GM18520 (cell line): ENCODE data around the gene STK17B.
A peak's percentile ranks its signal among the peaks of the same experiment; 100 is the strongest.
"Not testable (repeated sequence)": the region's sequence is repeated elsewhere in the genome, so short reads cannot be mapped to it uniquely, and the experiment has no call there.

Source experiments
- ATAC-seq: cut with Tn5 transposase; IDR thresholded peaks from one replicate; pipeline ENCODE4 v1.9.1; 2021; ENCODE audit not compliant: unreplicated experiment

STK17B gene

DNA sequence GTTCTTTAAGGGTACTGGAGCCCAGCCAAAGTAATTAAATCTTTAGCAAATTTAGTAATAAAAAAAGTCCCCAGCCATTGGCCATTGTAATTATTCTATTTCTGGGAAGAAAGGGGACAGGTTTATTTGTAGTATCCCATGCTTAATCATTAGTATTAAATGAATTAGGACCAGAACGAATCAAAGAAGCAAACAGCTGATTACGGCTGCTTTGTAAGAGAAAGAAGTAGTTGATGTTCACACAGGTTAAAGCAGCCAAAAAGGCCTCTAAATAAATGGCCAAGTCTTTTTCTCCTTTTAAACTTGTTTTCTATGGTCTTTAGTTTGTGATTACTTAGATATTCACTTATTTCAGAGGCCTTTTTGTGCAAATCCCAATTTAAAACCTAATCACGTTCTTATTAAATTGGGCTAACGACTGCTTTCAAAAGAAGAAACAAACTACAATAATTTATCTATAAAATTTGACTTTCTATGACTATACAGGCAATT is 54.1 kb downstream of the STK17B start:
- ATAC-seq = no peak

DNA sequence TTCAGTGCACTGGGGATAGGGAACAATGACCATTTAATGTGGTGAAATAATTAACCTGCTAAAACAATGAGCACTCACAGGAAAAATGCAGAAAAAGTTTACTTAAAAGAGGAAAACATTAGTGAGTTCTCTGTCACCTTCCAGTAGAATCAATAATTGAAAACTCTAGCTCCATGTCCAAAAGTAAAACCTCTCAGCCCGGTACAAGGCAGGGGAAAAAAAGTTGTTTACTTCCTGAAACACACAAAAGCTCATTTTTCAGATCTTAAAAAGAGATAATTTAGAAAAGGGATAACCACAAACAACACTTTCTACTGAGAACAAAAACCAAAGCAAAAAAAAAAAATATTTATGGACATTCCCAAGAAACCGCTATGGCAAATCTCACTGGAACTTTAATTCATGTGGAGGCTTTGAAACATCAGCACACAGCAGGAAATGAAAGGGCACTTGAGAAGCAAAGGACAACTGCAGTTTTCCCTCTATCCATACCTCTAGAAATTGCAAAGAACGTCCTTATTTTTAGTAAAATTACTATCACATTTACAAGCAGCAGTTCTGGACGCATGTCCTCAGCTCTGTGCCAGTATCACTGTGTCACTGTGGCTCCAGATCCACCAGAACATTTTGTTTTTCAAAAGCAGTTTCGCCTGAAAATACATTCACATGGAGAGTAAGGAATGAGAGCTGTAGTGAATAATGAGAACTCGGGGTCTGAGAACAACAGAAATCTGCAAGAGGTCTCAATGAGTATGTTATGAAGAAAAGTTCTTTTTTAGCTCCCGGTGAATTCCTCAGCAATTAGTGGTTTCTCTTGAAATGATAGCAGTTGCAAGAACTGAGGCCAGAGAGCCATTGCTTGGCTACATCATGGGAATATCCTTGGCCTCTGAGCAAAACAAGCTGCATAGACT is 58.1 kb downstream of the STK17B start:
- no peak for ATAC-seq

DNA sequence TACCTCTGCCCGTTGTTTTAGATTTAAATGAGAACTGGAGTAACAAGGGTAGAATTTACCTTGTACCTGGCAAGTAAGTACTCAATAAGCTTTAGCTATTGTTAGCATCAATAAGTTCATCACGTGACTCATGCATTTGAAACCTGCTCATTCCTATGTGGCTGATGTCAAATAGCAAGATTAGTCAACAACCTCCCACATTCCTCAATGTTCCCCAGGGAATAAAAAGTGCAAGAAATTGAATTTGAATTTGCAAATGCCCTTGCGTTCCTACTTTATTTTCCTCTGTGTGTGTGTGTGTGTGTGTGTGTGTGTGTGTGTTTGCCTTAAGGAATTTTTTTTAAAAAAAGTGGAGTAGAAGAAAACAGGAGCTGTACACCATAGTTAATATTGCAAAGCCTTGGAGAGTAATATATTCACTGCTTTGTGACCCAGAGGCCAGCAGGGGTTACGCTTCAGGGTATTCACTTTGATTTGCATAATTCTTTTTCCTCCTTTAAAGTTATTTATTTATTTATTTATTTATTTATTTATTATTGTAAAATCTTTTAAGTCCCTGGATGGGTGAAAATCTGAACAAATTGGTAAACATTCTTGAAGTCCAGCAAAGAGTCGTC is 58.9 kb downstream of the STK17B start:
- ATAC-seq = no peak

DNA sequence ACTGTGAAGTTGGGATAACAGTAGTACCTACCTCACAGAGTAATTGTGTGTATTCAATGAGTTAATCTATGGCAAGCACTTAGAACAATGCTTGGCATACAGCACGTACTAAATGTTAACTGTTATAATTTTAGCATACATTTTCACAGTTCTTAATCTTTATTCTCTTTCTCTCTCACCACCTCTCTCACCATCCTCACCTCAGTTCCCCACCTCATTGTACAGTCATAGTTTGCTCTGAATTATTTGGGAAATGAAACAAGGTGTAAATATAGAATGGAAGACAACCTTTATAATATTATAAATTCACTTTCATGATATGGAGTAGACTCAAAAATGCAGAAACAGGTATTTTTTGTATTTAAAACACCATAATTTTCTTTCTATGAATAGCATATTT is 62.8 kb downstream of the STK17B start:
- ATAC-seq = no peak

DNA sequence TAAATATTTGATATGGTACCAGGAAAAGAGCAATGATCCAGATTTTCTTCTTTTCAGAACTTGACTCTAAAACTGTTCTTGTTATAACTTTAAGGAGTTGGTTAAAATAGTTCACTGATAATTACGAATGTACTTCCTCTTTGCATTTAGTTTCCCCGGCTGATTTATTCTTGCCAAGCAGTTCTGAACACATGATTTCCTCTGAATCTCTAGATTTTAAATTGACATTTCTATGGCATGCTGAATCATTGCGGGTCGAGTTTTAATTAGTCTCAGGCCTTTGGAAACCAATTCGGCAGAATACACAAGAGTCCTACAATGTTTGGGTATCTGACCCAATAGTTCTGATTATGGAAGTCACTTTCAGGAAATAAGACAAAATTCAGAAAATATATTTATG is 65.4 kb downstream of the STK17B start:
- ATAC-seq = no peak

DNA sequence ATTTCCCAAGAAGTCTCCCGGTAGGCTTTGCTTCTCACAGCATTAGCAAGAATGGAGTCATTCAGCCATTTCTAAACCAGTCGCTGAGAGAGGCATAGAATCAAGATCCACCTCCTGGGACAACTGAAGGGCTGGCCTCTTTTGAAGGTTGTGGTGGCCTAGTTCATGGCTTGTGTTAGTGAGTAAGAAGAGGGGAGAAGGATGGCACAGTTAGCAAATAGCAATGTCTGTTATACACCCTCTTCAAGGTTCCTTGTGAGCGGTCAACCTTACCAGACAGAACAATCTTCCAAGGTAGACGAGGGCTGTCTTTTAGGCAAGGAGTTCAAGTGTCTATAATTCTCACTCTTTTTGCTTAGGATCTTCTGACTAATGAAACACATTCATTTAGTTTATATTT is 67.3 kb downstream of the STK17B start:
- no peak for ATAC-seq

DNA sequence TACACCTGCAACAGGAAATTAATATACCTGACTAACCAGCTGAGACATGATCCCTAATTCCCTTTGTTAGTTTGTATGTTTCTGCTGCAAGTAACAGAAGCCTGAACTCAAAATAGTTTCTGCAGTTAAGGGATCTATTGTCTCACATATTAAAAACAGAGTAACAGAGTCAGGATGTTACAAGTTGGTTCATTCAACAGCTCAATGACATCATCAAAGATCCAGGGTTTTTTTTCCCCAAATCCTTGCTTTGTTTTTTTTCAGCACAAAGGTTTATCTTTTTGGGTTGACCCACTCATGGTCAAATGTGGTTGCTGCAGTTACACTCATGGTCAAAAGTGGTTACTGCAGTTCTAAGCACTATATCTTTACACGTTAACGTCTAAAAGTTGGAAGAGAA is 67.8 kb downstream of the STK17B start:
- no peak for ATAC-seq

DNA sequence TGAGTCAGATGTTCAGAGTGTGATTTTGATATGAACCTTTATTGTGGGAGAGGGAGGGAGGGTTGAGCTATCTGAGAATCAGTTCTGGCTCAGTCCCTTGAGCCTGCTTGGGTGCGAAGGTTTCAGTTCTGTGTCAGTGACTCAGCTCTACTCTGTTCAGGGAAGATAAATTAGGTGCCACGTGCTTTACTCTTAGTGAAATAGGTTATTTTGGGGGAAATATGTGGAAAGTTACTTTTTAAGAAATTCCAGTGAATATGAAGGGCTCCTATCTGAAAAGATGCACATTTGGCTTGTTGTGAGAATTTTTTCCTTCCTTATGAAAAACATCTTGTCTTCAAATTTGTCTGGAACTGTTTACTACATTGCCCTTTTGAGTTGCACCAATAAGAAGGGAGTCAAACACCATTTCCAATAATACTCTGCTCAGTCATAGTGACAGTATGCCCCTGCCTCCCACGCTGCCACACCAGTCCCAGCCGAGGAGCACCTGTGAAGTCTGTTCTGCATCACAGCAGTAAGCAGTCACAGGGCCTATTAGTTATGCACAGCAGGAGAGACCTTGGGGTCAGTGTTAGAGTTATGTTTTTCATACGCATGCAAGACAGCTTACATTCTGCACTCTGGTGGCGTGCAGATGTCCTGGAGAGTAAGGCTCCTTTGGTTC is 69.9 kb downstream of the STK17B start:
- peak; percentile 91 for ATAC-seq

DNA sequence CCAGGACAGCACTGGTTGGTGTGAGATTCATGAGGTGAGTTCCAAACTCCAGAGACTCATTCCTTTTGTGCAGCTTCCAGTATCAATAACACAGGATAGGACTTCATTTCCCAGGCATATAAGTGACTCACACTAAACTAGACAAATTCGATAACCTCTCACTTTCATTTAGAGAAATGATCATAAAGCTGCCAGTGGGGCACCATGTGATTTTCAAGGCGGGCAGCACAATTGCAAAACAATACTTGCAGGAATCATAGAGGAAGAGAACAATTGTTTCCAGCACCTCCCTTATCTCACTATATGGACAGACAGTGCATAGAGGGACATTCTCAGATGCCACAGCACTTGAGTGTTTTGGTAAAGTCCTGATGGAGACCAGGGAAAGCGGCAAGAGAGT is 71.5 kb downstream of the STK17B start:
- no peak for ATAC-seq

DNA sequence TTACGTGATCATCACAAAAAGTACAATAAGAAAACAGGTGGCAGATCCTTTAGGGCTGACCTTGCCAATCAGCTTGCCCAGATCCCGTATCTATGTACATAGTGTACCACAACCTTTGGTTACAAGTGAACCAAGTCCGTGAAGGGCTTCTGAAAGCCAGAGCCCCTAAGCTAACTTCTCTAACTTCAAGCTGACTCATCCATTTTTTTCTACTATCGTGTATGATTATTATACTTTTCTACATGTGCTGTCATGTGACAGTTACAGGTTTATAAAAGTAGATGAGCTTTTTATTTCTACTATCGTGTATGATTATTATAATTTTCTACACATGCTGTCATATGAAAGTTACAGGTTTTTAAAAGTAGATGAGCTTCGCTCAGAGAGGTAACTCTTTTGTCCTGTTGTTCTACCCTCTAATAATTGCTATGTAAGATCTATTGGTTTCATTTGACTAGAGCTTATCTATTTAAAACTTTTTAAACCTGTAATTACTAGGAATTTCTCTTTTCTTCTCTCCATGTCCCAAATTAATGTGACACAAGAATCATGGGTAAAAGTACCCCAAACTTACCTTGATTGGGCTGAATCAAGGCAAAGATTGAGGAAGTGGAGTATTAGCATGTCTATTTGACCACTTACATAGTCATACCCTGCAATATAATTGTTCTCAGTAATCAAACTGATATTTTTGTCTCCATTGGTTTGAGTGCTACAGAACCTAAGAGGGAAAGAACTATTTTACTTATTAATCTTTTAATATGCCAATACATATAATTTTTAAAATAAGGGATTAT is 73.3 kb downstream of the STK17B start:
- ATAC-seq = no peak

DNA sequence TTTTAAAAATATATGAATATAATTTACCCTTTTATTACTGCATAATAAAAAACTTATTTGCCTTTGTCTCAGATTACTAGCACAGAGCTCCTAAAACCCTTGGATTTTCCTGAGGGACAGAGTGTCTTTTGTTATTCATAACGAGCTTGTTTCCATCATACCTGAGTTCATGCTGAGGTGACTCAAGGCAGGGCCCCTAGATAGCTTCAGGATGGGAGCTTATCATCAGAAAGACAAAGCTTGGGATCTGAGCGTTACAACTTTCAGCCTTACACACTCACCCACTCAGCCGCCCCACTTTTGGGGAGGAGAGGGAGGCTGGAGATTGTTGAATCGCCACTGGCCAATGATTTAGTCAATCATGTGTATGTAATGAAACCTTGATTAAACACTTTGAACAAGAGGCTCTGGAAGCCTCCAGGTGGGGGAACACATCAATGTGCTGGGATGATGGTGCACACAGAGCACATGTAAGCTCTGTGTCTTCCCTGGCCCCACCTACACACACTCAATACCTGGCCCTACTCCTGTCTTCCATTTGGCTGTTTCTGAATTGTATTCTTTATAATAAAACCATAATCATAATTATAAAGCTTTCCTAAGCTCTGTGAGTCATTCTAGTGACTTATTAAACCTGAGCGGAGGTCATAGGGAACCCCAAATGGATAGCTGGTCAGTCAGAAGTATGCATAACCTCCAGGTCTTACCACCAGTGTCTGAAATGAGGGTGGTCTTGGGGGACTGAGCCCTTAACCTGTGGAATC is 74.2 kb downstream of the STK17B start:
- ATAC-seq = no peak

DNA sequence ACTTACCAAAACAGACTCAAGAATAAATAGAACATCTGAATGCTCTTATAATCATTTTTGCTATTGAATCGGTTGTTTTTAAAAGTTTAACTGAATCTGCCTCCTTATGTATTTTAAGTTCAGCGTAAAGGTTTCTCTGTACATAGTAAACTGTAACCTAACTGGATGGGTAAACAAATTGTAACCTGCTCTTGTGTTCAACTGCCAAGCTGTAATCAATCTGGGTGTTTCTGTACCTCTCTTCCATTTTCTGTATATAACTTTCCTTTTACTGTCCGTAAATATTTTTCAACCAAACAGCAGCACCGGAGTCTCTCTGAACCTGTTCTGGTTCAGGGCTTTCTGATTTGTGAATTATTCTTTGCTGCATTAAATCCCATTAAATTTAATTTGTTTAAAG is 75.1 kb downstream of the STK17B start:
- no peak for ATAC-seq

DNA sequence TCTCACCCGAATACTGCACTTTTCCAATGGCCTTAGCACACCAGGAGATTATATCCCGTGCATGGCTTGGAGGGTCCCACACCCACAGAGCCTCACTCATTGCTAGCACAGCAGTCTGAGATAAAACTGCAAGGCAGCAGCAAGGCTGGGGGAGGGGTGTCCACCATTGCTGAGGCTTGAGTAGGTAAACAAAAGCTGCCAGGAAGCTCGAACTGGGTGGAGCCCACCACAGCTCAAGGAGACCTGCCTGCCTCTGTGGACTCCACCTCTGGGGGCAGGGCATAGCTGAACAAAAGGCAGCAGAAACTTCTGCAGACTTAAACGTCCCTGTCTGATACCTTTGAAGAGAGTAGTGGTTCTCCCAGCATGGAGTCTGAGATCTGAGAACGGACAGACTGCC is 81.9 kb downstream of the STK17B start:
- not testable (repeated sequence) for ATAC-seq

DNA sequence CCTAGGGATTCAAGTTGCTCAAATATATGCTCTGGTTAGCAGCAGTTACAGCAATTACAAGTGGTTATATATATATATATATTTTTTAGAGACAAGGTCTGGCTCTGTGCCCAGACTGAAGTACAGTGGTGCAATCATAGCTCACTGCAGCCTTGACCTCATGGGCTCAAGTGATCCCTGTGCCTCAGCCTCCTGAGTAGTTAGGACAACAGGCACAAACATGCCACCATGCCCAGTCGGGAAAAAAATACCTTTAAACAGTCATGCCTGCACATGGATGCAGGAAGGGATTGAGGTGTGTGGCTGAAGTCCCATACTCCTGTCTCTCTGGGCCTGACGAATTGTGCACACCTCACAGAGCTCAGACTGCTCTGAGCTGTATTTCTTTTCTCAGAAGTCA is 83.2 kb downstream of the STK17B start:
- ATAC-seq = no peak

DNA sequence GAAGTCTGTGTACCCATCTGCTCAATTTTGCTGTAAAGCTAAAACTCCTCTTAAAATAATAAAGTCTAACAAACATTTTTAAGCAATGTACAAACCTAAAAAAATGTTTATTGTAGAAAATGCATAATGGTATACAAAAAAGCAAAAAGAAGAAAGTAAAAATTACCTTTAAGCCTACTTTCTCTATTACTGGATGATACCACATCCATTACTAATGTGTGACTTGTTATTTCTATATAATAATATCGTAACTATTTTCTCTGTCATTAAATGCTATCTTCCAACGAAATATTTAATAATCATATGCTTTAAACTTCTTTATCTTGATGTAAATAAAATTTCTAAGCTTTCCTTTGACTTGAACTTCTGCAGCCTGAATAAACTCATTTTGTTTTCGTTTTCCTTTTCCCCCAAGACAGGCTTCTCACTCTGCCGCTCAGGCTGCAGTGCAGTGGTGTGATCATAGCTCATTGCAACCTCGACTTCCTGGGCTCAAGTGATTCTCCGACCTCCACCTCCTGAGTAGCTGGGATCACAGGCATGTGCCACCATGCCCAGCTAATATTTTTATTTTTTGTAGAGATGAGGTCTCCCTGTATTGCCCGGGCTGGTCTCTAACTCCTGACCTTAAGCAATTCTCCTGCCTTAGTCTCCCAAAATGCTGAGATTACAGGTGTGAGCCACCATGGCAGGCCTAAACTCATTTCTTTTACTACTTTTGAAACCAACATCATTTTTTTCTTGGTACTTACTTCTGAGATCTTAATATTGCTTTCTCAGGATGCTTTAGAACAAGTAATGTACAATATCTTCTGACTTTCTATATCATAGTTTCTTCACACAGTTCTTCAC is 84.6 kb downstream of the STK17B start:
- ATAC-seq = no peak

DNA sequence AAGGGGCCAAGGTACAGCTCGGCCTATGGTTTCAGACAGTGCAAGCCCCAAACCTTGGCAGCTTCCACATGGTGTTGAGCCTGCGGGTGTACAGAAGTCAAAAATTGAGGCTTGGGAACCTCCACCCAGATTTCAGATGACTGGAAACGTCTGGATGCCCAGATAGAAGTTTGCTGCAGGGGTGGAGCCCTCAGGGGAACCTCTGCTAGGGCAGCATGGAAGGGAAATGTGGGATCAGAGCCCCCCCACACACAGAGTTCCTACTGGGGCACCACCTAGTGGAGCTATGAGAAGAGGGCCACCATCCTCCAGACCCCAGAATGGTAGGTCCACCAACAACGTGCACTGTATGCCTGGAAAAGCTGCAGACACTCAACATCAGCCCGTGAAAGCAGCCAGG is 87.8 kb downstream of the STK17B start:
- no peak for ATAC-seq
